H9 (cell line): ENCODE results near the gene KCNH1. TPM values are rescaled to one million over a fixed set of nuclear protein-coding genes. Genes with fewer than 3 reads are reported as not detected.

Experiments used
- DNase-seq: peaks from one replicate; pipeline ENCODE4 v3.0.0-alpha.2; 2017
- H2AFZ ChIP-seq: one replicate; pipeline ENCODE4 v1.6.1; 2013; ENCODE audit warnings: mild to moderate bottlenecking, low read length, control low read depth, moderate library complexity
- H2AK5ac ChIP-seq: 2 replicates; pipeline ENCODE4 v1.6.1; 2013; ENCODE audit warnings: low read length, control low read depth, mixed read lengths; ENCODE audit not compliant: insufficient read length
- H2BK120ac ChIP-seq: one replicate; pipeline ENCODE4 v1.6.1; 2013; ENCODE audit warnings: low read depth, mild to moderate bottlenecking, low read length, control low read depth, inconsistent platforms; ENCODE audit not compliant: poor library complexity, severe bottlenecking
- H2BK12ac ChIP-seq: 2 replicates; pipeline ENCODE4 v1.6.1; 2013; ENCODE audit warnings: low read length, control low read depth, mixed read lengths, low read depth; ENCODE audit not compliant: insufficient read length
- H2BK15ac ChIP-seq: 2 replicates; pipeline ENCODE4 v1.6.1; 2013; ENCODE audit warnings: low read depth, low read length, control low read depth
- H2BK20ac ChIP-seq: one replicate; pipeline ENCODE4 v1.6.1; 2013; ENCODE audit warnings: low read depth, mild to moderate bottlenecking, low read length, control low read depth, inconsistent platforms; ENCODE audit not compliant: poor library complexity, severe bottlenecking
- H2BK5ac ChIP-seq: 2 replicates; pipeline ENCODE4 v1.6.1; 2013; ENCODE audit warnings: low read length, control low read depth, mixed read lengths; ENCODE audit not compliant: insufficient read length
- H3K14ac ChIP-seq: 2 replicates; pipeline ENCODE4 v1.6.1; 2013; ENCODE audit warnings: low read length, control low read depth; ENCODE audit not compliant: insufficient read depth
- H3K18ac ChIP-seq: 2 replicates; pipeline ENCODE4 v1.6.1; 2013; ENCODE audit warnings: low read depth, mild to moderate bottlenecking, mixed read lengths, low read length, control low read depth; ENCODE audit not compliant: insufficient read length
- H3K23ac ChIP-seq: 2 replicates; pipeline ENCODE4 v1.6.1; 2013; ENCODE audit warnings: low read length, control low read depth, mixed read lengths, low read depth; ENCODE audit not compliant: insufficient read length
- H3K23me2 ChIP-seq: 2 replicates; pipeline ENCODE4 v1.6.1; 2013; ENCODE audit warnings: low read depth, mild to moderate bottlenecking, mixed read lengths, low read length, control low read depth; ENCODE audit not compliant: insufficient read length, poor library complexity, severe bottlenecking
- H3K27ac ChIP-seq: 2 replicates; pipeline ENCODE4 v1.5.1; 2013; ENCODE audit warnings: low read length, control low read depth, mixed read lengths, low read depth; ENCODE audit not compliant: insufficient read length
- H3K27me3 ChIP-seq: 2 replicates; pipeline ENCODE4 v1.6.1; 2013; ENCODE audit warnings: low read length, control low read depth, inconsistent platforms; ENCODE audit not compliant: insufficient read depth
- H3K4ac ChIP-seq: 2 replicates; pipeline ENCODE4 v1.6.1; 2013; ENCODE audit warnings: low read depth, mild to moderate bottlenecking, control low read depth, inconsistent platforms, low read length, moderate library complexity
- H3K4me1 ChIP-seq: 2 replicates; pipeline ENCODE4 v1.6.1; 2013; ENCODE audit warnings: low read length, control low read depth, inconsistent platforms; ENCODE audit not compliant: insufficient read depth
- H3K4me2 ChIP-seq: 2 replicates; pipeline ENCODE4 v1.6.1; 2013; ENCODE audit warnings: low read length, control low read depth, mixed read lengths; ENCODE audit not compliant: insufficient read length, insufficient read depth
- H3K56ac ChIP-seq: 2 replicates; pipeline ENCODE4 v1.6.1; 2013; ENCODE audit warnings: low read depth, mild to moderate bottlenecking, mixed read lengths, low read length, control low read depth; ENCODE audit not compliant: insufficient read length
- H3K79me1 ChIP-seq: 2 replicates; pipeline ENCODE4 v1.6.1; 2013; ENCODE audit warnings: low read depth, mild to moderate bottlenecking, moderate library complexity, low read length, control low read depth, inconsistent platforms; ENCODE audit not compliant: insufficient read depth, poor library complexity, severe bottlenecking
- H3K79me2 ChIP-seq: 2 replicates; pipeline ENCODE4 v1.6.1; 2013; ENCODE audit warnings: low read length, control low read depth, inconsistent platforms; ENCODE audit not compliant: insufficient read depth
- H3K9ac ChIP-seq: 2 replicates; pipeline ENCODE4 v1.6.1; 2013; ENCODE audit warnings: low read length, control low read depth, mixed read lengths; ENCODE audit not compliant: insufficient read length; ENCODE audit errors: extremely low read depth
- H3K9me3 ChIP-seq: one replicate; pipeline ENCODE4 v1.6.1; 2013; ENCODE audit warnings: low read depth, low read length, inconsistent platforms; ENCODE audit not compliant: control insufficient read depth
- H3T11ph ChIP-seq: one replicate; pipeline ENCODE4 v1.6.1; 2013; ENCODE audit warnings: mild to moderate bottlenecking, low read length, control low read depth, inconsistent platforms
- H4K20me1 ChIP-seq: one replicate; pipeline ENCODE4 v1.6.1; 2013; ENCODE audit not compliant: control insufficient read depth, insufficient read length, insufficient read depth
- H4K5ac ChIP-seq: 2 replicates; pipeline ENCODE4 v1.6.1; 2013; ENCODE audit warnings: low read depth, mild to moderate bottlenecking, mixed read lengths, low read length, control low read depth; ENCODE audit not compliant: insufficient read length
- H4K8ac ChIP-seq: replicated peaks from 2 replicates; pipeline ENCODE4 v1.6.1; 2013; ENCODE audit warnings: low read length, control low read depth, mixed read lengths, low read depth; ENCODE audit not compliant: insufficient read length
- H4K91ac ChIP-seq: 2 replicates; pipeline ENCODE4 v1.6.1; 2013; ENCODE audit warnings: low read depth, mild to moderate bottlenecking, moderate library complexity, mixed read lengths, low read length, control low read depth; ENCODE audit not compliant: insufficient read length
- H3K27ac Mint-ChIP-seq, 3 experiments: 2 replicates in 2 of 3; 3 replicates in 1 of 3; pipeline ENCODE4 v1.8.0; 2020 to 2021; ENCODE audit warnings: mixed read lengths in 3 of 3, mild to moderate bottlenecking in 1 of 3, moderate library complexity in 1 of 3
- H3K27me3 Mint-ChIP-seq: 2 replicates; pipeline ENCODE4 v1.8.0; 2021; ENCODE audit warnings: low read depth, mild to moderate bottlenecking, moderate library complexity, mixed read lengths
- H3K36me3 Mint-ChIP-seq, 3 experiments: 2 replicates in 2 of 3; 3 replicates in 1 of 3; pipeline ENCODE4 v1.8.0; 2020 to 2021; ENCODE audit warnings: low read depth in 3 of 3, mixed read lengths in 3 of 3; ENCODE audit not compliant: insufficient read depth in 1 of 3
- H3K4me1 Mint-ChIP-seq, 2 experiments: 2 replicates each; pipeline ENCODE4 v1.8.0; 2020; ENCODE audit warnings: mixed read lengths in 2 of 2
- H3K4me3 Mint-ChIP-seq, 2 experiments: 2 replicates in 1 of 2; 3 replicates in 1 of 2; pipeline ENCODE4 v1.8.0; 2020 to 2021; ENCODE audit warnings: mild to moderate bottlenecking in 2 of 2, mixed read lengths in 2 of 2, moderate library complexity in 1 of 2
- H3K9me3 Mint-ChIP-seq, 2 experiments: 2 replicates in 1 of 2; 3 replicates in 1 of 2; pipeline ENCODE4 v1.8.0; 2020; ENCODE audit warnings: mild to moderate bottlenecking in 2 of 2, mixed read lengths in 2 of 2, moderate library complexity in 1 of 2
- WGBS: extraction: QIAGEN DNeasy Blood & Tissue Kit; methylation state at CpG from one replicate; pipeline ENCODE4 v1.1.7; 2013; ENCODE audit warnings: missing lambda C conversion rate, low lambda C conversion rate, mixed read lengths; ENCODE audit not compliant: insufficient read length; ENCODE audit errors: extremely low coverage; 5-methylcytosine and 5-hydroxymethylcytosine counted together
- total RNA-seq: library from RNA; stranded (reverse); gene quantifications from 2 replicates; pipeline ENCODE4 v1.2.1, GENCODE V29; 2021
- TF ChIP-seq, protein P1 (sequence below): fragments of 200-600 bp; sonication (generic); conservative IDR thresholded peaks from 3 replicates; pipeline ENCODE4 v1.8.0; 2021; ENCODE audit warnings: antibody characterized with exemption, mild to moderate bottlenecking

Gene KCNH1
- total RNA-seq, 1 experiment from 2014 or later = 0.11 TPM

GRCh38 chr1:210696709-210697108 is 437.2 kb downstream of the KCNH1 start:
- H3K27ac ChIP-seq = no peak overlapping the region
- DNase-seq = no peak
- no peak overlapping the region for H2BK12ac ChIP-seq
- H2BK5ac ChIP-seq = no peak overlapping the region
- Mint-ChIP-seq H3K4me3 (no peak overlapping the region), H3K4me1 (peaks cover 3 to 4% of the 10 kb centered on the region in 2 experiments; a peak in 1 of 4 replicates), H3K9me3 (no peaks in the 10 kb centered on the region; a peak in 1 of 5 replicates), H3K27me3 (no peaks in the 10 kb centered on the region), H3K36me3 (peaks cover 0 to 4% (median 0%) of the 10 kb centered on the region in 3 experiments; a peak in 2 of 7 replicates), H3K27ac (no peak overlapping the region)
- H3K4me1 ChIP-seq = no peaks in the 10 kb centered on the region
- no peak overlapping the region for H4K91ac ChIP-seq
- no peak overlapping the region for H3K4ac ChIP-seq
- H2BK20ac ChIP-seq = no peak overlapping the region
- no peak overlapping the region for H3K14ac ChIP-seq
- no peak overlapping the region for H2AK5ac ChIP-seq
- no peak overlapping the region for H3K56ac ChIP-seq
- no peak overlapping the region for H2AFZ ChIP-seq
- H3K9me3 ChIP-seq = no peaks in the 10 kb centered on the region
- H4K5ac ChIP-seq = no peak overlapping the region
- H4K20me1 ChIP-seq = no peaks in the 10 kb centered on the region
- no peak overlapping the region for H3K18ac ChIP-seq
- WGBS = no CpG with 5 or more reads among the region's 1 CpG
- H3K79me1 ChIP-seq = no peaks in the 10 kb centered on the region
- no peak overlapping the region for H3T11ph ChIP-seq
- H2BK120ac ChIP-seq = no peak overlapping the region
- TF ChIP-seq, protein P1, sequence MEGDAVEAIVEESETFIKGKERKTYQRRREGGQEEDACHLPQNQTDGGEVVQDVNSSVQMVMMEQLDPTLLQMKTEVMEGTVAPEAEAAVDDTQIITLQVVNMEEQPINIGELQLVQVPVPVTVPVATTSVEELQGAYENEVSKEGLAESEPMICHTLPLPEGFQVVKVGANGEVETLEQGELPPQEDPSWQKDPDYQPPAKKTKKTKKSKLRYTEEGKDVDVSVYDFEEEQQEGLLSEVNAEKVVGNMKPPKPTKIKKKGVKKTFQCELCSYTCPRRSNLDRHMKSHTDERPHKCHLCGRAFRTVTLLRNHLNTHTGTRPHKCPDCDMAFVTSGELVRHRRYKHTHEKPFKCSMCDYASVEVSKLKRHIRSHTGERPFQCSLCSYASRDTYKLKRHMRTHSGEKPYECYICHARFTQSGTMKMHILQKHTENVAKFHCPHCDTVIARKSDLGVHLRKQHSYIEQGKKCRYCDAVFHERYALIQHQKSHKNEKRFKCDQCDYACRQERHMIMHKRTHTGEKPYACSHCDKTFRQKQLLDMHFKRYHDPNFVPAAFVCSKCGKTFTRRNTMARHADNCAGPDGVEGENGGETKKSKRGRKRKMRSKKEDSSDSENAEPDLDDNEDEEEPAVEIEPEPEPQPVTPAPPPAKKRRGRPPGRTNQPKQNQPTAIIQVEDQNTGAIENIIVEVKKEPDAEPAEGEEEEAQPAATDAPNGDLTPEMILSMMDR = no peak
- no peak overlapping the region for H4K8ac ChIP-seq
- no peaks in the 10 kb centered on the region for H3K27me3 ChIP-seq
- no peaks in the 10 kb centered on the region for H3K79me2 ChIP-seq
- no peak overlapping the region for H2BK15ac ChIP-seq
- H3K4me2 ChIP-seq = no peak overlapping the region
- no peaks in the 10 kb centered on the region for H3K23me2 ChIP-seq
- H3K9ac ChIP-seq = no peak overlapping the region
- no peak overlapping the region for H3K23ac ChIP-seq
